GM18502 (cell line): ENCODE data around the gene RANBP17.
"Not testable (repeated sequence)": the region's sequence is repeated elsewhere in the genome, so short reads cannot be mapped to it uniquely, and the experiment has no call there.

ENCODE experiments used
- ATAC-seq: cut with Tn5 transposase; IDR thresholded peaks from one replicate; pipeline ENCODE4 v1.9.1; 2021; ENCODE audit warnings: mild to moderate bottlenecking; ENCODE audit not compliant: unreplicated experiment, poor library complexity

Gene RANBP17

DNA sequence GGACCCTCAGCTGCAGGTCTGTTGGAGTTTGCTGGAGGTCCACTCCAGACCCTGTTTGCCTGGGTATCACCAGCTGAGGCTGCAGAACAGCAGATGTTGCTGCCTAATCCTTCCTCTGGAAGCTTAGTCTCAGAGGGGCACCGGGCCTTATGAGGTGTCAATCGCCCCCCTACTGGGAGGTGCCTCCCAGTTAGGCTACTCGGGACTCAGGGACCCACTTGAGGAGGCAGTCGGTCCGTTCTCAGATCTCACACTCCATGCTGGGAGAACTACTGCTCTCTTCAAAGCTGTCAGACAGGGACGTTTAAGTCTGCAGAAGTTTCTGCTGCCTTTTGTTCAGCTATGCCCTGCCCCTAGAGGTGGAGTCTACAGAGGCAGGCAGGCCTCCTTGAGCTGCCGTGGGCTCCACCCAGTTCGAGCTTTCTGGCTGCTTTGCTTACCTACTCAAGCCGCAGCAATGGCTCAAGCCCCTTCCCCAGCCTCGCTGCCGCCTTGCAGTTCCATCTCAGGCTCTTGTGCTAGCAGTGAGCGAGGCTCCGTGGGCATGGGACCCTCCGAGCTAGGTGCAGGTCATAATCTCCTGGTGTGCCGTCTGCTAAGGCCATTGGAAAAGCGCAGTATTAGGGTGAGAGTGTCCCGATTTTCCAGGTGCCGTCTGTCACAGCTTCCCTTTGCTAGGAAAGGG lies 73.9 kb downstream of the RANBP17 start:
- not testable (repeated sequence) for ATAC-seq

DNA sequence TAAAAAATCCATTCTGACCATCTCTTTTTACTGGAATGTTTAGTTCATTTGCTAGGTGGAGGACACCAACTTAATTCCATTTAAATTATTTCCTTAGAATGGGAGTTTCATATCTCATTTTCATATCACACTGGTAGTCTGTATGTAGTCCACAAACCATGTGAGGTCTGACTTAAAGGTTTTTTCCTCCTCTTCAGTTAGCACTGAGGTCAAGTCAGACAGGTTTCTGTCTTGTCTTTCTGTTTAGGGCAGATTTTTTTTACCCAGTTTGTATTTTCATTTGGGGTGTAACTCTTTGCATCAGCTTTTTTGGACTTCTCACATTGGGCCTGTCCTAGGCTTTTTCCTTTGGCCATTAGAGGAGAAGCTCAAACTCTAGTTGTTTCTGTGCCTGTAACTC lies 75.3 kb downstream of the RANBP17 start:
- ATAC-seq, result no peak

- ATAC-seq, result no peak
Observed at GRCh38 chr5:170937914-170938313, 76.1 kb downstream of the RANBP17 start.

DNA sequence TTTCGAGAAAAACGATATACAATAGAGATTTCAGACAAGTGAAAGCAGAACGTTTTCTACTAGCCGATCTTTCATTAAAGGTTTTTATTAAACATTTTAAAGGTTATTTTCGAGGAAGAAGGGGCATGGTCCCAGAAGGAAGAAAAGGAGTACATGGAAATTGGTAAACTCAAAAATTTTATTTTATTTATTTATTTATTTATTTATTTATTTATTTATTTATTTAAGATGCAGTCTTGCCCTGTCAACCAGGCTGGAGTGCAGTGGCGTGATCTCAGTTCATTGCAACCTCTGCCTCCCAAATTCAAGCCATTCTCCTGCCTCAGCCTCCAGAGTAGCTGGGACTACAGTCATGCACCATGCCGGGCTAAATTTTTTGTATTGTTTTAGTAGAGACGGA lies 77.4 kb downstream of the RANBP17 start:
- no peak for ATAC-seq

- ATAC-seq, result no peak
Observed at GRCh38 chr5:170941788-170942187, 80.0 kb downstream of the RANBP17 start.

- ATAC-seq, result no peak
Observed at GRCh38 chr5:170945275-170945674, 83.5 kb downstream of the RANBP17 start.

DNA sequence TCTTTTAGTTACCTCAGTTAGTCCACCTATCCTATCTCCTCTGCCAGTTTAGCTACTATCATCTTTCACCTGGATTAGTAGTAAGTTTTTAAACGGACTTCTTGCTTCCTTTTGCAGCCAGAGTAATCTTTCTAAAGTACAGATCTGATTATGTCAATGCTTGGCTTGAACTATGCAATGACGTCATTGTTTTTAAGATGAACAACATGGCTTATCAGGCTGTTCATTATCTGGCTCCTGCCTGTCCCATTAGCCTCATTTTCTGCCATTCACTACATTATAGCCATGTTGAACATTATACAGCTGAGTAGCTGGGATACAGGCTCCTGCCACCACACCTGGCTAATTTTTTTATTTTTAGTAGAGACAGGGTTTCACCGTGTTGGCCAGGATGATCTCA lies 98.7 kb downstream of the RANBP17 start:
- ATAC-seq, result no peak

GRCh38 chr5:170963521-170963920 lies 101.7 kb downstream of the RANBP17 start:
- ATAC-seq, result no peak

DNA sequence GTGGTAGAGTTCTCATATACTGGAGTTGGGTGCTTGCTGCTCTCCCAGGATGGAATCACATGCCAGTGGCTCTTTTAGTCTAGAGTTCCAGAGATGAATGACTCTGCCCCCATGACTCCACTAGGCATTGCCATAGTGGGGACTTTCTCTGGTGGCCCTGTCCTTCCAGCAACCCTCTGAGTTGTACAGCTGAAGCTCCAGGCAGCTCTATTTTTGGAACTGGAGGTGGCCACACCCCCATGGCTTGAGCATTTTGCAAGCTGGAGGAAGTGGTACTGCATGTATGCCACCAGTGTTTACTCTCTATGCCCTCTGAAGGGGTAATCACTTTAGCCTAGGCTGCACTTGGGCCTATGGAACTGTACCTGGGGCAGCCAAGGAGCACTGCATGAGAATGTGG lies 112.6 kb downstream of the RANBP17 start:
- ATAC-seq, result no peak

- not testable (repeated sequence) for ATAC-seq
Observed at GRCh38 chr5:170980261-170980660, 118.4 kb downstream of the RANBP17 start.

- no peak for ATAC-seq
Observed at GRCh38 chr5:170985486-170985885, 123.7 kb downstream of the RANBP17 start.

GRCh38 chr5:170986598-170986997 lies 124.8 kb downstream of the RANBP17 start:
- ATAC-seq, result no peak

DNA sequence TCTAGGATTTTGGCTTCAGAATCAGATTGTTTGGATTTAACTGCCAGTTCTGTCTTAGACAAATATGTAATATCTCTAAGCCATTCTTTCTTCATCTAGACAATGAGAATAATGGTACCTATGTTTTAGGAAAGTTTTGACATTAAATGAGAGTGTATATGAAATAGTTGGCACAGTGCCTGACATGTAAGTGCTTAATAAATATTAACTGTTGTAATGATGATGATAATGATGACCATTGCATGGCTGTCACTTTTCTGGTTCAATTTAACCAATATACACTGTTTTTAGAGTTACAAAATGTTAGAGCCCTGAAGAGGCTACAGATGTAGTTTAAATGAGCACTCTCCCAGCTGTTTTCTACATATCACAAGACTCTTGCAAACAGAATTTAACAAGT lies 131.7 kb downstream of the RANBP17 start:
- ATAC-seq, result no peak

- no peak for ATAC-seq
Observed at GRCh38 chr5:171010086-171010485, 148.3 kb downstream of the RANBP17 start.

DNA sequence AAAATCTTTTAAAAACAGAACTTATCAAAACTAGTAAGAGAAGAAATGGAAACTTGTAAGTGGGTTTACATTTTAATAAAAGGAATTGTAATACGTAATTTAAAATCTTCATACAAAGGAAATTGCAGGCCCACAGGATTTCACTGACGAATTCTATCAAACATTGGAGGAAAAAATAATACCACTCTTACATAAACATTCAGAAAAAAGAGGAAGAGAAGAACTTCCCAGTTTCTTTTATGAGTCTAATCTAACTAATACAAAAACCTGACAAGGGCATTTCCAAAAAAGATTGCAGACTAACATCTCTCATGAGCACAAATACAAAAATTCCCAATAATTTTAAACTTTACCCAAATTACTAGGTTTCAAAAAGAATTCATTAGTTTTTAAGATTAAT lies 149.0 kb downstream of the RANBP17 start:
- no peak for ATAC-seq

GRCh38 chr5:171023508-171023907 lies 161.7 kb downstream of the RANBP17 start:
- no peak for ATAC-seq

DNA sequence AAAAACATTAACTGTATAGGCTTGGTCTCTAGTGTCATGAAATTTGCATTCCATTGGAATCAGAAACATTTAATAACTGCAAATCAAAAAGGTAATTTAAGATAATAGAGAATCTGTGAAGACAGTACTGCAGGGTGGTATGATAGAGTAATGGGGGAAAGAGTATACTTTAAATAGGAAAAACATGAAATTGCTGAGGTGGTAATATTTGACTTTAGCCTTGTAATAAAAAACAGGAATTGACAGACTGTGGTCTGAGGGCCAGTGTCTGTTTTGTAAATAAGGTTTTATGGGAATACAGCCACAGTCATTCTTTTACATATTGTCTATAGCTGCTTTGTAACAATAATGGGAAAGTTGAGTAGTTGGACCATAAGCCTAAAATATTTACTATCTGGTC lies 162.3 kb downstream of the RANBP17 start:
- ATAC-seq, result no peak

DNA sequence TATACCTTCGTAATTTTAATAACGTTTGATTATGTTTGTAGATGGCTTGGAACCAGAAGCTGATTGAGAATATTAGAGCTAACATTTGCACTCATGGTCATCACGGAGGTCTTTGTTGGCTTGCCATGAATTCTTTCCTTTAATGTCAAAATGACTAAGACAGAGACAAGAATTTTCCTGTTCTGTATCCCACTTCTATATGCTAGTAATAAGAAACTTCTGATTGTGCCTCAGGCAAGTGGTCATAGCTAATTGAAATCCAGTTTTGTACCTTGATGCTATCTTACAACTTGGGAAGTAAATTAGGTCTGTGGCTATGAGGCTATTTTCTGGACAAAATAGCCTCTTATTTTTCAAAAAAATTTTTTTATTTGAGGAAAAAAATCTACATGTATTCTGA lies 167.6 kb downstream of the RANBP17 start:
- ATAC-seq, result no peak

DNA sequence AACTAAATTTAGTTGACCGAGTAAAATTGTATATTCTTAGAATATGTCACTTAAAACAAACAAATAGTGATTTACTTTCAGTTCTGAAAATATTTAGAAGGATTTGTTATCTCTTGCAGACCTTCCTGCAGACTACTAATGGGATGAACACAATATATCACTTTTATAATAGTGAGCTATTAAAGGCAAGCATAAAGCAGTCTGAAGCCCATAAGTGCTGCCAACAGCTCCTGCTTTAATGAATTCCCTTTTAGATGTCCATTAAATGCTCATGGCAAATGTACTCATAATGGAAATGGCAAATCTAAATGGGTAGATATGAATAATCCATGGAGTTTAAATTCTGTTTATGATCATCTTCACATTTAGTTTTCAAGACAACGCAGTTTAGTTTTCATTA lies 170.2 kb downstream of the RANBP17 start:
- ATAC-seq, result no peak

GRCh38 chr5:171032435-171032973 lies 170.7 kb downstream of the RANBP17 start:
- no peak for ATAC-seq

DNA sequence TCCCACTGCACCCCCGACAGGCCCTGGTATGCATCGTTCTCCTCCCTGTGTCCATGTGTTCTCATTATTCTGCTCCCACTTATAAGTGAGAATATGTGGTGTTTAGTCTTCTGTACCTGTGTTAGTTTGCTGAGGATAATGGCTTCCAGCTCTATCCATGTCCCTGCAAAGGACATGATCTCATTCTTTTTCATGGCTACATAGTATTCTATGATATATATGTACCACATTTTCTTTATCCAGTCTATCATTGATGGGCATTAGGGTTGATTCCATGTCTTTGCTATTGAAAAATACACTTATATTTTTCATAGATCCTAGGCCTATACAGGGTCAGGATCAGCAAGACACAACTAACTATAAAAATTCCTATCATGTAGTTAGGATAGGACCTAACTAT lies 180.1 kb downstream of the RANBP17 start:
- not testable (repeated sequence) for ATAC-seq

DNA sequence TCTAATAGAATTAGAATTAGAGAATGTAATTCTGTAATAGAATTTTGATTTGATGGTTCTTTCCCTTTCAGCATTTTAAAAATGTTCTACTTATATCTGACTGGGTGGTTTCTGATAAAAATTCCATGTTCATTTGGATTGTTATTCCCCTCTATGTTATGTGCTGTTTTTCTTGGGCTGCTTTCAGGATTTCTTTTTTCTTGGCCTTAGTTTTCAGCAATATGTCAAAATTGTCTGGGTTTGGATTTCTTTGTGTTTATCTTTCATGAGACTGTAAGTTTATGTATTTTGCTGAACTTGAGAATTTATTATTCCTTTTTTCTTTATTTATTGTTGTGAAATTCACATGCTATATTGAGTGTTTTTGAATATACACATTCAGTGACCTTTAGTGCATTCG lies 189.1 kb downstream of the RANBP17 start:
- ATAC-seq, result no peak
